ENCODE data around the gene ADGRE1. TPM values are rescaled to one million over a fixed set of nuclear protein-coding genes. Genes with fewer than 3 reads are reported as not detected.

Gene ADGRE1
- total and polyA plus RNA-seq, 2 of the 8 experiments (the other 6 are each of a cell fraction or from before 2014, with no cell fraction given): not detected

DNA sequence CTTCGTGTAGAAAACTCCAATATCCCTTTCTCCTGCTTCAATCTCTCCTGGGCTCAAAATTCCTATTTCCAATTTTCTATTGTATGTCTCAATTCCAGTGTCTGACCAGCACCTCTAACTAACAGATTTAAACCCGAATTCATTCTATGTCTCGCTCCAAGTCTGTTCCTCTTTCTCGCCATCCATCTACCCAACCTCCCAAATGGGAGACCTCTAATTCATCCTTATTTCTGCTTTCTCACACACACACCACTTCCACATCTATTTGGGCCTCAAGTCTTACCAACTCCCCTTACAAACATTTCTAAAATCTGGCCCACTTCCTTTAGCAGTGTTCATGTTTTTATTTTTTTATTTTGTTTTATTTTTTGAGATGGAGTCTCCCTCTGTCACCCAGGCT lies 80.6 kb downstream of the ADGRE1 start:
- no peaks in the 10 kb centered on the region for H3K4me1 ChIP-seq (replicated peaks in 1 of 4; ENCODE audit: control insufficient read depth in 3 of 4, insufficient read depth in 4 of 4, low read length in 3 of 4)
- no peak overlapping the region for H3K56ac ChIP-seq (replicated peaks; ENCODE audit: insufficient read length, low read depth, low read length)
- no peak overlapping the region for H2BK120ac ChIP-seq (replicated peaks; ENCODE audit: low read depth, low read length)
- no peaks in the 10 kb centered on the region for H3K23me2 ChIP-seq (ENCODE audit: low read depth, low read length)
- no peak overlapping the region for H4K5ac ChIP-seq (ENCODE audit: insufficient read length, low read depth, low read length)
- no peak overlapping the region for H4K8ac ChIP-seq (ENCODE audit: extremely low read depth, insufficient read depth, low read length)
- H2AK5ac ChIP-seq (ENCODE audit: low read depth, low read length): no peak overlapping the region
- no peak overlapping the region for H4K91ac ChIP-seq (replicated peaks; ENCODE audit: insufficient read length, low read length)
- H3K4me3 ChIP-seq (ENCODE audit: extremely low read depth in 1 of 4, insufficient read depth in 2 of 4, low read depth in 3 of 4, low read length in 4 of 4): no peak overlapping the region
- FAIRE-seq (no peak), DNase-seq (ENCODE audit: low read depth in 1 of 2, low spot score in 2 of 2) (no peak)
- H3K27me3 ChIP-seq (replicated peaks in 1 of 4; ENCODE audit: control insufficient read depth in 3 of 4, extremely low read depth in 1 of 4, insufficient read depth in 3 of 4, low read length in 3 of 4): no peaks in the 10 kb centered on the region
- no peak overlapping the region for H3K4ac ChIP-seq (replicated peaks; ENCODE audit: insufficient read length, low read depth, low read length)
- H2BK15ac ChIP-seq (ENCODE audit: low read length): no peak overlapping the region
- WGBS, 2 experiments (ENCODE audit: extremely low coverage in 1 of 2, insufficient coverage in 1 of 2, insufficient read length in 1 of 2, insufficient replicate concordance in 2 of 2, low coverage in 1 of 2, low lambda C conversion rate in 2 of 2, missing lambda C conversion rate in 1 of 2): 63% methylated on average over 4 of the region's 4 CpGs; no CpG with 5 or more reads in 1 of the 2 experiments
- no peak overlapping the region for H2BK5ac ChIP-seq (ENCODE audit: low read depth, low read length)
- H3K23ac ChIP-seq (ENCODE audit: insufficient read length): no peak overlapping the region
- no peaks in the 10 kb centered on the region for H4K20me1 ChIP-seq (replicated peaks in 1 of 2; ENCODE audit: control insufficient read depth in 1 of 2, insufficient read depth in 2 of 2, low read length in 2 of 2)
- ChIA-PET CTCF (ENCODE audit: partially characterized antibody) (no interaction called here), POLR2A (ENCODE audit: partially characterized antibody) (no interaction called here)
- no peaks in the 10 kb centered on the region for H3K36me3 ChIP-seq (ENCODE audit: control insufficient read depth in 2 of 4, insufficient read depth in 4 of 4, low read length in 3 of 4)
- no peak overlapping the region for H2BK12ac ChIP-seq (ENCODE audit: low read depth, low read length)
- H3K79me2 ChIP-seq (ENCODE audit: control insufficient read depth in 1 of 2, insufficient read depth in 2 of 2, low read length in 2 of 2): no peaks in the 10 kb centered on the region
- no peak overlapping the region for H3K18ac ChIP-seq (ENCODE audit: extremely low read depth, low read length)
- H3K27ac ChIP-seq (ENCODE audit: low read depth, low read length): no peak overlapping the region
- H2BK20ac ChIP-seq (ENCODE audit: low read length): no peak overlapping the region
- no peaks in the 10 kb centered on the region for H3K79me1 ChIP-seq (ENCODE audit: low read depth, low read length)
- H2AFZ ChIP-seq (ENCODE audit: low read length): no peak overlapping the region
- peaks cover 66 to 87% of the 10 kb centered on the region in 2 experiments for H3K9me3 ChIP-seq (ENCODE audit: insufficient read depth in 2 of 2, low read depth in 1 of 2, low read length in 1 of 2)
- H3K9ac ChIP-seq (replicated peaks in 1 of 4; ENCODE audit: extremely low read depth in 1 of 4, low read depth in 3 of 4, low read length in 3 of 4): no peak overlapping the region
- no peak overlapping the region for H3K14ac ChIP-seq (ENCODE audit: insufficient read length)
- H3K4me2 ChIP-seq (ENCODE audit: insufficient read depth in 1 of 2, low read depth in 2 of 2, low read length in 2 of 2): no peak overlapping the region
- no peak for TF ChIP-seq MAX (IDR thresholded peaks at IDR 0.05)
- no peak for TF ChIP-seq TAF1 (IDR thresholded peaks at IDR 0.05; ENCODE audit: low read depth, low read length)
- TF ChIP-seq EP300 (IDR thresholded peaks at IDR 0.05; ENCODE audit: borderline replicate concordance in 1 of 2, low read depth in 2 of 2, low read length in 2 of 2): no peak
- no peak for TF ChIP-seq E2F6 (IDR thresholded peaks at IDR 0.05)
- no peak for TF ChIP-seq KDM1A (IDR thresholded peaks at IDR 0.05; ENCODE audit: borderline replicate concordance, low read length)
- no peak for TF ChIP-seq MAFK (IDR thresholded peaks at IDR 0.05; ENCODE audit: low read depth, low read length)
- TF ChIP-seq CTCF (IDR thresholded peaks at IDR 0.05; ENCODE audit: control extremely low read depth in 1 of 3, insufficient read depth in 1 of 3, low read depth in 1 of 3, low read length in 3 of 3): no peak
- TF ChIP-seq SIRT6 (IDR thresholded peaks at IDR 0.05; ENCODE audit: low read length): no peak

Data from H1 (cell line).